HG03442 (cell line): ENCODE measurements around the gene GIMAP8.
"Not testable (repeated sequence)": the region's sequence is repeated elsewhere in the genome, so short reads cannot be mapped to it uniquely, and the experiment has no call there.

Experiments used
- ATAC-seq: cut with Tn5 transposase; IDR thresholded peaks from one replicate; pipeline ENCODE4 v1.9.1; 2021; ENCODE audit warnings: mild to moderate bottlenecking, moderate library complexity; ENCODE audit not compliant: unreplicated experiment

GIMAP8 gene

GRCh38 chr7:150461520-150461919, 11.1 kb downstream of the GIMAP8 start:
- no peak for ATAC-seq

GRCh38 chr7:150462413-150462812, 12.0 kb downstream of the GIMAP8 start:
- no peak for ATAC-seq

- ATAC-seq, result no peak
Measured at GRCh38 chr7:150463461-150463860, 13.0 kb downstream of the GIMAP8 start.

GRCh38 chr7:150464962-150465361, 14.5 kb downstream of the GIMAP8 start:
- ATAC-seq, result no peak

- ATAC-seq, result no peak
Measured at GRCh38 chr7:150465414-150465813, 15.0 kb downstream of the GIMAP8 start.

- no peak for ATAC-seq
Measured at GRCh38 chr7:150466477-150466876, 16.0 kb downstream of the GIMAP8 start.

GRCh38 chr7:150468241-150468640, 17.8 kb downstream of the GIMAP8 start:
- no peak for ATAC-seq

GRCh38 chr7:150471886-150472285, 21.5 kb downstream of the GIMAP8 start:
- ATAC-seq, result no peak

- ATAC-seq, result no peak
Measured at GRCh38 chr7:150473902-150474301, 23.5 kb downstream of the GIMAP8 start.

- ATAC-seq, result no peak
Measured at GRCh38 chr7:150476285-150476684, 25.9 kb downstream of the GIMAP8 start.

GRCh38 chr7:150476819-150477631, 26.6 kb downstream of the GIMAP8 start:
- ATAC-seq, result no peak

- no peak for ATAC-seq
Measured at GRCh38 chr7:150479023-150479716, 28.7 kb downstream of the GIMAP8 start.

- ATAC-seq, result no peak
Measured at GRCh38 chr7:150481186-150481920, 30.9 kb downstream of the GIMAP8 start.

GRCh38 chr7:150481922-150482321, 31.5 kb downstream of the GIMAP8 start:
- ATAC-seq, result no peak

GRCh38 chr7:150483514-150483913, 33.1 kb downstream of the GIMAP8 start:
- ATAC-seq, result not testable (repeated sequence)

GRCh38 chr7:150484071-150484470, 33.6 kb downstream of the GIMAP8 start:
- ATAC-seq, result not testable (repeated sequence)

GRCh38 chr7:150487625-150488024, 37.2 kb downstream of the GIMAP8 start:
- no peak for ATAC-seq

- no peak for ATAC-seq
Measured at GRCh38 chr7:150489782-150490181, 39.4 kb downstream of the GIMAP8 start.

- ATAC-seq, result not testable (repeated sequence)
Measured at GRCh38 chr7:150493442-150493841, 43.0 kb downstream of the GIMAP8 start.

GRCh38 chr7:150502519-150502918, 52.1 kb downstream of the GIMAP8 start:
- ATAC-seq, result no peak

- no peak for ATAC-seq
Measured at GRCh38 chr7:150503155-150503554, 52.7 kb downstream of the GIMAP8 start.

- ATAC-seq, result no peak
Measured at GRCh38 chr7:150503581-150503980, 53.2 kb downstream of the GIMAP8 start.
